ENCODE results near the gene EXOC4.
"Not testable (repeated sequence)": the region's sequence is repeated elsewhere in the genome, so short reads cannot be mapped to it uniquely, and the experiment has no call there.

Gene EXOC4

GRCh38 chr7:133320891-133321290 is 68.0 kb downstream of the EXOC4 start:
- no peak for DNase-seq

GRCh38 chr7:133321366-133321765 is 68.5 kb downstream of the EXOC4 start:
- not testable (repeated sequence) for DNase-seq

DNA sequence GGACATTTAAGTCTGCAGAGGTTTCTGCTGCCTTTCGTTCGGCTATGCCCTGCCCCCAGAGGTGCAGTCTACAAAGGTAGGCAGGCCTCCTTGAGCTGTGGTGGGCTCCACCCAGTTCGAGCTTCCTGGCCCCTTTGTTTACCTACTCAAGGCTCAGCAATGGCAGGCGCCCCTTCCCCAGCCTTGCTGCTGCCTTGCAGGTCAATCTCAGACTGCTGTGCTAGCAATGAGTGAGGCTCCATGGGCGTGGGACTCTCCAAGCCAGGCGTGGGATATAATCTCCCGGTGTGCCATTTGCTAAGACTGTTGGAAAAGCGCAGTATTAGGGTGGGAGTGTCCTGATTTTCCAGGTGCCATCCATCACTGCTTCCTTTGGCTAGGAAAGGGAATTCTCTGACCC is 73.9 kb downstream of the EXOC4 start:
- not testable (repeated sequence) for DNase-seq

- DNase-seq, result not testable (repeated sequence)
Measured at GRCh38 chr7:133328021-133328420, 75.1 kb downstream of the EXOC4 start.

GRCh38 chr7:133330085-133330484 is 77.2 kb downstream of the EXOC4 start:
- no peak for DNase-seq

DNA sequence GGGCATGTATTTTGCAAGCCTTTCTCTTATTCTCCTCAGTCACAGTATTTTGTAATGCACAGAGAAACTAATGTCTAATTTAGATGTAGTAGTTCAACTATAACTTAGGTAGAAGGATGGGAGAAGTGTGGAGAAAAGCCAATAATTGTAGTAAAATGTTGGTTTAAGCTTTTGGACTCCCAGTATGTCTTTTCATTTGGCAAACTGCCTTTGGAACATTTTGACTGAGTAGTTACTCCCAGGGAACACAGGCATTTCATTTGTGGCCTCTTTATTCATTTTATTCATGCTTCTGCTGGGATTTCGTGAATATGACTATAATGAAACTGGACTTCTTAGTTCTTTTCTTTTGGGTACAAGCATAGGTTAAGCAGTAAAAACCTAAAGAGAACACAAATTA is 79.0 kb downstream of the EXOC4 start:
- DNase-seq, result no peak

DNA sequence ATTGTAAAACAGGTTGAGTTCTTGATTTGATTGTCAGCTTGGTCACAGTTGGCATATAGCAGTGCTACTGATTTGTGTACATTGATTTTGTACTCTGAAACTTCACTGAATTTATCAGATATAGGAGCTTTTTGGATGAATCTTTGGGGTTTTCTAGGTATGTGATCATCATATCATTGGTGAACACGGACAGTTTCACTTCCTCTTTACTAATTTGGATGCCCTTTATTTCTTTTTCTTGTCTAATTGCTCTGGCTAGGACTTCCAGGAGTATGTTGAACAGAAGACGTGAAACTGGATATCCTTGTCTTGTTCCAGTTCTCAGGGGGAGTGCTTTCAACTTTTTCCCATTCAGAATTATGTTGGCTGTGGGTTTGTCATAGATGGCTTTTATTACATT is 86.9 kb downstream of the EXOC4 start:
- DNase-seq, result no peak

GRCh38 chr7:133344275-133344674 is 91.4 kb downstream of the EXOC4 start:
- DNase-seq, result peak in 1 of 2 donors; percentile 16

GRCh38 chr7:133345690-133346421 is 93.0 kb downstream of the EXOC4 start:
- DNase-seq, result no peak

DNA sequence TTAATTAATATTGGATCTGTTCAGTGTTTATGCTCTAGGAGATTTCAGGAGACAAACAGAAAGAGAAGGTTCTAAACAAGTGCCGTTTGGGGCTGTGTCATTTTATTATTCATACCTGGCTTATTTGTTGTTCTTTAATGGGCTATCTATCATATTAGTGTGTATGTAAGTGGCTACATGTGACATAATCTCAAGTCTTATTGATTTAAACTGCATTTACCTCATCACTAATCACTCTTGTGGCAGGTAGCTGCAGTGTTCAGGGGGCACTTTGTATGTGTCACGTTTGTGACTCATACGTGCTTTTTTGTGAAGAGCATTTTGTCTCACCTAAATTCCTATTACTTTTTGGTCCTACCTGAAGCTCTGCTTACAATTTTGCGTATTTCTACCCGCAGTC is 95.4 kb downstream of the EXOC4 start:
- no peak for DNase-seq

GRCh38 chr7:133349101-133349500 is 96.2 kb downstream of the EXOC4 start:
- no peak for DNase-seq

- no peak for DNase-seq
Measured at GRCh38 chr7:133352430-133352829, 99.6 kb downstream of the EXOC4 start.

GRCh38 chr7:133353775-133354174 is 100.9 kb downstream of the EXOC4 start:
- no peak for DNase-seq

- no peak for DNase-seq
Measured at GRCh38 chr7:133354546-133355324, 101.9 kb downstream of the EXOC4 start.

DNA sequence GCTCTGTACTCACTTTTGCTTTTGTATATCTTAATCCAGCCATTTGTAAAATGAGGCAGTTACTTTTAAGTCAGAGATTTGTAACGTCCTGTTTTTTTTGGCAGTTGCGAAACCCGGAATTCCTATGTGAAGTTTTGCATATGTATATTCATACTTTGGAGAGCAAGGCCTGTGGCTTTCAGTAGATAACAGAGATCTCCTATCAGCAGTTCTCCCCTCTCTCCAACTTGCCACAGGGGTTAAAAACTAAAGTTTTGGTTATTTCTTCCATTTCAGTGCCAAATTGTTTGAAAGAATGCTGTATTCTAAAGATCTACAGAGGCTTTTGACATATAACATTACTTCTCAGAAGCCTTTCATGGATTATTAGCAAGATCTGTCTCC is 102.4 kb downstream of the EXOC4 start:
- no peak for DNase-seq

DNA sequence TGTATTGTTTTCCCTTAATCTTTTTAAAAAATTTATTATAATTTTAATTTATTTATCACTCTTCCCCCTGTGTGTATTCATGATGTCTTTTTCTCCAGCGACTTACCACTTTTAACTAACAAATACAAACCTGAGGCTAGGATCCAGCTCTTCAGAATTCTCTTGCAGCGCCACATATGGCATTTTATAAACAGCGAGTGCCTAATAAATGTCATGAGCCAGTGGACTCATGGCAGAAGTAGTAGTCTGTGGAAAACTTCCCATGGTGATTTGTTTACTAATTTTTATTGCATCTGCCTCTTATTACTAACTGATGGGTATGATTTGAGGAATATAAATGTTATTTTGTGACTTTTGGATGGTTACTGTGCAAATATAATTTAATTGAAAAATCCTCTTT is 102.9 kb downstream of the EXOC4 start:
- DNase-seq, result no peak

DNA sequence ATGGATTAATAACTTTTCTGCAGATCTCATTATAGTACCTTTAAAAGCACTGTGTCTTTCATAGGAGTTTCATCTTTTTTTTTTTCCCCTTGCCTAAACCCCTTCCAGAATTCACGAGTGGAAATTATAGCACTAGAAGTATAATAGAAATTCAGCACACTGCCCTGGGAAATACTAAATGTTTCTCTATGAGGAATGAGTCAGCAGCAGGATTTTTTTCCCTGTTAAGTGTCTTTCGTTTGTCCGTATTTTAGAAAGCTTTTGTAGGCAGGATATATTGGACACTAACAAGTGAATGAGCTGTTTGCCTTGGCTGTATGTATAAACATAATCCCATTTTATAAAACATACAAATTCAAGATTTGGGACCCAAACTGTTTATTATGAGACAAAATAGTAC is 105.8 kb downstream of the EXOC4 start:
- peak in 1 of 2 donors; percentile 13 for DNase-seq

DNA sequence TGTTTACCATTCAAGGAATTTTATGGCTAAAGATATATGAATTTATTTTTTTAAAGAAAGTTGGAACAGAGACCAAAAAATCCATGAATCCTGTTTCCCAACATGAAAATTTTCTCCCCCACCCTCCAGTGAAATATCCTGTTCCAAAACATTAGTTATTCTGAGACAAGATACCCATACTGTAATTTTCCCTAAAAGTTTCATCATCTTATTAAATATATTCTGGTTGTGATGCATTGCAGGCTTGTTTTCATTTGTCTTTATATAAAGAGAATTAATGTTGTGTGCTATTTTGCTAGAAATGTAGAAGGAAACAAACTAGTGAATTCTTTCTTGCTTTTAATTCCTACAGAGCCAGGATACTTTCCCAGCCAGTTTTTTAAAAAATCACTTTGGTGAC is 106.6 kb downstream of the EXOC4 start:
- no peak for DNase-seq

GRCh38 chr7:133360201-133360600 is 107.3 kb downstream of the EXOC4 start:
- no peak for DNase-seq

GRCh38 chr7:133361806-133362205 is 108.9 kb downstream of the EXOC4 start:
- DNase-seq, result no peak

DNA sequence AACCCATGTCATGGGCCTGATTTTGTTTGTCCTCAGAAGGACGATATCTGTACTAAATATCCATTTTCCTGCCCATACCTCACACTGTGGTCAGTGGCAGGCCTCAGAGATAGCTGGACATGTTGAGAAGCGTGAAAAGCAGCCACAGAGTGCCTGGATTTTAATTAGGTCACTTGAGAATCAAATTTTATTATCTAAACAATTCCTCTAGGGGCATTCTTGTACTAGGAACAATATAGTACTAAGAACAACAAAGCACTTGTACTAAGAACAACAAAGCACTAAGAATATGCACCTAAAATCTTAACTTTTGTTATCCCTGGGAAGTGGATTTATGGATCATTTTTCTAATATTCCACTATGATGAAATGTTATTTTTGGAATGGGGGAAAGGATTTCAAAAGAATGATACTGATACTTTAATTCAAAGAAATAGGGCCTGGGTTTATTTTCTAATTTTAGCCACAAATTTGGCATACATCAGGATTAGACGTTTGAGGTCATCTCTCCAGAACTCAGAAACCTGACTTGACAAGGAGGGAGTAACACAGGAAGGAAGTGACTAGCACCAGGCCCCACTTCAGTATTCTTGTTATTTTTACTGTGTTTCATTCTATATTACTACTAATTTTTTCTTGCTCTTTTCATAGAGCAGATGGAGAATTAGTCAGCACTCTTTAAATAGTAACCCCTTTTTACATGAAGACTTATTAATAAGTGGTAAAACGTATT is 112.2 kb downstream of the EXOC4 start:
- no peak for DNase-seq

- DNase-seq, result no peak
Measured at GRCh38 chr7:133365917-133366316, 113.0 kb downstream of the EXOC4 start.

GRCh38 chr7:133367561-133367960 is 114.7 kb downstream of the EXOC4 start:
- DNase-seq, result no peak

GRCh38 chr7:133369130-133369529 is 116.3 kb downstream of the EXOC4 start:
- no peak for DNase-seq

Data from hippocampal formation (tissue), 2 donors.